Measurements from ENCODE around the gene RBM42.
"Not testable (repeated sequence)": the region's sequence is repeated elsewhere in the genome, so short reads cannot be mapped to it uniquely, and the experiment has no call there.

The RBM42 gene, protein sequence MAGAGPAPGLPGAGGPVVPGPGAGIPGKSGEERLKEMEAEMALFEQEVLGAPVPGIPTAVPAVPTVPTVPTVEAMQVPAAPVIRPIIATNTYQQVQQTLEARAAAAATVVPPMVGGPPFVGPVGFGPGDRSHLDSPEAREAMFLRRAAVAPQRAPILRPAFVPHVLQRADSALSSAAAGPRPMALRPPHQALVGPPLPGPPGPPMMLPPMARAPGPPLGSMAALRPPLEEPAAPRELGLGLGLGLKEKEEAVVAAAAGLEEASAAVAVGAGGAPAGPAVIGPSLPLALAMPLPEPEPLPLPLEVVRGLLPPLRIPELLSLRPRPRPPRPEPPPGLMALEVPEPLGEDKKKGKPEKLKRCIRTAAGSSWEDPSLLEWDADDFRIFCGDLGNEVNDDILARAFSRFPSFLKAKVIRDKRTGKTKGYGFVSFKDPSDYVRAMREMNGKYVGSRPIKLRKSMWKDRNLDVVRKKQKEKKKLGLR

DNA sequence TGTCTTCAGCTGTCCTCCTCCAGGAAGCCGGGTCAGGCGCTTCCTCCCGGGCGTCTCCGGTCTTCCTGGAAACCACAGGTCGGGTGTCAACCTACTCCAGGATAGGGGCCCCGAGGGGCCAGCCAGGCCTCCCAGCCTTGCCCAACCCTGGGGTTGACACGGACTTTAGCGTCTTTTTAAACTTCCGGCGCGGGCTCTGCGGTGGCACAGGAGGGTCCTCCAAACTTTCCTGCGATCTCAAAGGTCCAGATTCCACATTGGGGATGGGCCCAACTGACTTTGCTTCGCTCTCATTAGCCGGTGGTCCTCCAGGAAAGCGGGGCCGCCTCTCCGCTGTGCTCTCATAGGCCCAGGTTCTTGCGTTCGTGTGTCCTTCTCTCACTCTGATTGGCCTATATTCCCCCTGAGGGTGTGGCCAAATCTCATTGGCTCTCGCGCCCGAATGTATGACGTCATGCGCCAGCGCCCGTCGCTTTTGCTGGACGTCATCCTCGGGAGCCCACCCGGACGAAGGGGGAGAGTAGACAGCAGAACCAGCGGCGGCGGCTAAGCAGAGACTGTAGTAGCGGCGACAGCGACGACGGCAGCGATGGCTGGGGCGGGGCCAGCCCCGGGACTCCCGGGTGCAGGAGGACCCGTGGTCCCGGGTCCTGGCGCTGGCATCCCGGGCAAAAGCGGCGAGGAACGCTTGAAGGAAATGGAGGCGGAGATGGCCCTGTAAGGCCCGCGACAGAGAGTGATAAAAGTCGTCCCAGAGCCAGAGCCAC is at the start of gene RBM42:
Gene RBM42 (plus strand): TSS at position 472 of the 767 bp plus-strand sequence. CDS start 118 bp downstream, at position 590.
- peak; percentile 97 for DNase-seq

DNA sequence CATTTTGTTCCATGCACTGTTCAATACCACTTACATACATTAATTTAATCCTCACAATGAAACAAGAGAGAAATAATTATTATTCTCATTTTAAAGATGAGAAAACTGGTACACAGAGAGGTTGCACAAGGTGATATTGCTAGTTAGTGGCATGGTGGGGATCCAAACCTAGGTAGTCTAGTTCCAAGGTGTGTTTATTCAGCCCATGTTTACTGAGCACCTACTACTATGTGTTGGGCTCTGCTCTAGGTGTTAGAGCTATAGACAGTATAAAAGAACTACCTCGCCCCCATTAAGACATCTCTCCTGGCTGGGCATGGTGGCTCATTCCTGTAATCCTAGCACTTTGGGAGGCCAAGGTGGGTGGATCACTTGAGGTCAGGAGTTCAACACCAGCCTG is 46.1 kb upstream of the RBM42 start:
- no peak for DNase-seq

DNA sequence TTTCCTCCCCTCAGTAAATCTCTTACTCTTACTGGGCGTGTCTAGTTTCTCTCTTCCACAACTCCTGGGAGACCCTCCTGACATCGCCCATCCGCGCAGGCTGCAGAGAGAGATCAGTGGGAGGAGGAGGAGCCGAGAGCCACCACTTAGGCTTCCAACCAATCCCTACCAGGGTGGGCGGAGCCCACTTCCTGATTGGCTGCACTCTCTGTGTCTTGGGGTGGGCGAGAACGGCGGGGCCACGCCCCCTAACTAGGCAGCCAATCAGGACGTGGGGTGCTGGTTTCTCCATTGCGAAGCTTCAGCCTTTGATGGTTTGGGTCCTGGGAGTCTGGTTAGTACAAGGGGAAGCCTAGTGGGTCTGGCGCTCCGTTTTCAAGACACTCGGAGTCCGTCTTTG is 43.0 kb upstream of the RBM42 start, which contains the start of gene PMIS2:
Gene PMIS2 (plus strand): TSS at position 326 of the 400 bp plus-strand sequence. CDS start 87 bp downstream, outside the sequence.
- DNase-seq = no peak

DNA sequence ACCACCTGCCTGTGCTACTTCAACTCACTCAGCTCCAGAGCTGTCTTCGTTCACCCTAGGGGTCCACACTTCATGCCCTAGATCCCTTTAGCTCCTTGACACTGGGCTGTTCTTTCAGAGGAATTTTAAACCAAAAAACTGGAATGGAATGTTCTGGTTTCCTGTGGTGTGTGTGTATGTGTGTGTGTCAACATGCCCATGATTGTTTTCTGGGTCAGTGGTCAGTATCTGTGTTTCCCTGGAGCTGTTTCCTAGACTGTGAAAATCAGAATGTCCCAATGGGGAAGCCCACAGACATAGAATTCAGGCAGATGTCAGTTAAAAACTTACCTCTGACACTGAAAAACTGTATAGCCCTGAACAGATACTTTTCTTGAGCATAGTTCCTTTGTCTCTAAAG is 41.5 kb upstream of the RBM42 start:
- no peak for DNase-seq

DNA sequence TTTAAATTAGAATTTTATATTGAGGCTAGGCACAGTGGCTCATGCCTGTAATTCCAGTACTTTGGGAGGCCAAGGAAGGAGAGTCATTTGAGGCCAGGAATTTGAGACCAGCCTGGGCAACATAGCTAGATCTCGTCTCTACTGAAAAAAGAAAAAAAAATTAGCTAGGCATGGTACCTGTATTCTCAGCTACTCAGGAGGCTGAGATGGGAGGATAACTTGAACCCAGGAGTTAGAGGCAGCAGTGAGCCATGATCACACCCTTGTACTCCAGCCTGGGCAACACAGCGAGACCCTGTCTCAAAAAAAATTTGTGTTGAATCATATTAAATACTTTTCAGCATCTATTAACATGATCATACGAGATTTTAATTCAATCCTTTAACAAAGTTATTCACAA is 38.0 kb upstream of the RBM42 start:
- DNase-seq = no peak

DNA sequence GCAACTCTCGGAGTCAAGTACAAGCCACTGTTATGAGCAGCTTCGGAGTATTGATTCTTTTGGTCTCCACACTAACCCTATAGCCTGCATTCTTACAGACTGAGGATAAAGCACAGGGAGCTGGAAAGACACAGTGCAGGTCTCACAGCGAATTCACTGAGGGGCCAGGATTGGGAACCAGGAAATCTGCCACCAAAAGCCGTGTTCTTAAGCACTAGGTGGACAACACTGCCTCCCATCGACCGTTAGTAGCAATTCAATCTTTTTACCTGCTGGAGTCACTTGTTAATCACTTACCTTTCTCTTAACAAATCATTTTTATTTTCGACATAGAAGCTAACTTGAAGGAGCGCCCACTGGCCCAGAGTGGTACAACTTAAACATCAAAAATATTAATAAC is 36.6 kb upstream of the RBM42 start:
- no peak for DNase-seq

DNA sequence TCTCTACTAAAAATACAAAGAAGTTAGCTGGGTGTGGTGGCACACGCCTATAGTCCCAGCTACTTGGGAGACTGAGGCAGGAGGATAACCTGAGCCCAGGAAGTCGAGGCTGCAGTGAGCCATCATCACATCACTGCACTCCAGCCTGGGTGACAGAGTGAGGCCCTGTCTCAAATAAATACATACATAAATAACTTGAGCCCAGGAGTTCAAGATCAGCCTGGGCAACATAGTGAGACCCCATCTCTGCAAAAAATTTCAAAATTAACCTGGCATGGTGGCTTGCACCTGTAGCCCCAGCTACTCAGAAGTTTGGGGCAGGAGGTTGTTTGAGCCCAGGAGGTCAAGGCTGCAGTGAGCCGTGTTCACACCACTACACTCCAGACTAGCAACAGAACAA is 33.8 kb upstream of the RBM42 start:
- not testable (repeated sequence) for DNase-seq

DNA sequence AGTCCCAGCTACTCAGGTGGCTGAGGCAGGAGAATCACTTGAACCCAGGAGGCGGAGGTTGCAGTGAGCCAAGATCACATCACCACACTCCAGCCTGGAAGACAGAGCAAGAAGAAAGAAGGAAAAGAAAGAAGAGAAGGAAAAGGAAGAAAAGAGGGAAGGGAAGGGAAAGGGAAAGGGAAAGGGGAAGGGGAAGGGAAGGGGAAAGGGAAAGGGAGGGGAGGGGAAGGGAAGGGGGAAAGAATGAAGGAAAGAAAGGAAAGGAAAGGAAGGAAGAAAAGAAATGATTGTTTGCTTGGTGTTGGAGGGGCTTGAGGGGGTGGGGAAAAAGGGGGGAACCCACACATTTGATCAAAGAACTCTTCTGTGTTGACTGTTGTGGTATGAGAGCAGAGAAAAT is 32.9 kb upstream of the RBM42 start:
- DNase-seq = no peak

DNA sequence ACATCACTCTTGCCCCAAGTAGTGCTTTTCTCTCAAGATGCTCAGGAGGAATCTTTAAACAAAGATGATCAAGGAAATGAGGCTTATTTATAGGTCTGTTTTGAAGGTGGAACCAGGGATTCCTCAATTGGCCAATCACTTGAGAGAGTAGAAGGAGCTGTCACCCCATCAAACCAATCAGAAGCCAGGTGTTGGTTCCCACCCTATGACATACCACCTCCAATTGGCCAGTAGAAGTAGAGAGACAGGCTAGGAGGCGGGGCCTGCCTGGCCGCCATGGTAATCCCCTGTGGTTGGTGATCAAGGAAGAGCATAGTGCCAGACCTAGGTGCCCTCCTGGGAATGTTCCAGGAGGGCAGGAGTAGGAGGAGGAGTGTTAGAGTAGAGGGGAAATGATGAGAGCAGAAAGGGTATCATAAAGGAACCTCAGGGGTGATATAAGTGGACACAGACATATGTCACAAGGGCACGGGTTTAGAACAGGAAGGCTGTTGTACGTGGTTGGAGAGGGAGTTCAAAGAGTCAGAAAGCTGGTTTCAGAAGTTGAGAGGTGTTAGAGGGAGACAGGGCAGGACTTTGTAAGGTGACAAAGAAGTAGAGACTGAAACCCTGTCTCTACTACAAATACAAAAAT is 32.4 kb upstream of the RBM42 start:
- DNase-seq = no peak

DNA sequence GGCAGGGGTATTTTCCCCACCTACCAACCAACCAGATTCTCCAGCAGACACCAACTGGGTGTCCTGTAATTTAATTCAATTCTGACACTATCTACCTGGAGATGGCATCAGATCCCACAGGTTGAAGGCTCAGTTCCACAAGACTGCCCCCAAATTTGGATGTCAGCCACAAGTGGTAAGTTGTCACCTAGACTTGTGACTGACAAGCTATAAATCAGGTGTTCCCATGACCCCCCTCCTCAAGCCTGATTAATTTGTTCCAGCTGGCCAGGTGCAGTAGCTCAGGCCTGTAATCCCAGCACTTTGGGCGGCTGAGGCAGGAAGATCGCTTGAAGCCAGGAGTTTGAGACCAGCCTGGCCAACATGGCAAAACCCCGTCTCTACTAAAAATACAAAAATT is 26.9 kb upstream of the RBM42 start:
- DNase-seq = no peak

DNA sequence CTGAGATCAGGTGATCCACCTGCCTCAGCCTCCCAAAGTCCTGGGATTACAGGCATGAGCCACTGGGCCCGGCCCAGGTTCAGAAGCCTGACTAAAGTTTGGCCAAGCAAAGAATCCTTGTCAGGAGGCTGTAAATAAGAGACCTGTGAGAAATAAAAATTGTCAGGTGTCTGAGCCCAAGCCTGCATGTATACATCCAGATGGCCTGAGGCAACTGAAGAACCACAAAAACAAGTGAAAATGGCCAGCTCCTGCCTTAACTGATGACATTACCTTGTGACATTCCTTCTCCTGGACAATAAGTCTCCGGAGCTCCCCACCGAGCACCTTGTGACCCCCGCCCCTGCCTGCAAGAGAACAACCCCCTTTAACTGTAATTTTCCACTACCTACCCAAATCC is 24.4 kb upstream of the RBM42 start:
- DNase-seq = not testable (repeated sequence)

DNA sequence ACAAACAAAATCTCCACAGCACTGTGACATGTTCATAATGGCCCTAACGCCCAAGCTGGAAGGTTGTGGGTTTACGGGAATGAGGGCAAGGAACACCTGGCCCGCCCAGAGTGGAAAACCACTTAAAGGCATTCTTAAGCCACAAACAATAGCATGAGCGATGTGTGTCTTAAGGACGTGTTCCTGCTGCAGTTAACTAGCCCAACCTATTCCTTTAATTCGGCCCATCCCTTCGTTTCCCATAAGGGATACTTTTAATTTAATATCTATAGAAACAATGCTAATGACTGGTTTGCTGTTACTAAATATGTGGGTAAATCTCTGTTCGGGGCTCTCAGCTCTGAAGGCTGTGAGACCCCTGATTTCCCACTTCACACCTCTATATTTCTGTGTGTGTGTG is 21.7 kb upstream of the RBM42 start:
- not testable (repeated sequence) for DNase-seq

DNA sequence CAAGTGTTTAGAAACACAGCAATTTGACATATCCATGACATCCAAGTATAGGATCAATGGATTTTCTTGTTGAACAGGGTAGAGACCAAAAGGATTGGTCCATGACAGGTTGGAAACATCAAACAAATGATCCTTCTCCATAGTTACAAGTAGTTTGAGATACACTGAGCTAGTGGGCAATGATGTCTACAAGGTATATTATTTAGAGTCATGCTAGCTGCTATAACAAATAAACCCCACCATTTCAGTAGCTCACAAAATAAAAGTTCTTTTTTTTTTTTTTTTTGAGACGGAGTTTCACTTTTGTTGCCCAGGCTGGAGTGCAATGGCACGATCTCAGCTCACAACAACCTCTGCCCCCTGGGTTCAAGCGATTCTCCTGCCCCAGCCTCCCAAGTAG is 21.2 kb upstream of the RBM42 start:
- DNase-seq = no peak

DNA sequence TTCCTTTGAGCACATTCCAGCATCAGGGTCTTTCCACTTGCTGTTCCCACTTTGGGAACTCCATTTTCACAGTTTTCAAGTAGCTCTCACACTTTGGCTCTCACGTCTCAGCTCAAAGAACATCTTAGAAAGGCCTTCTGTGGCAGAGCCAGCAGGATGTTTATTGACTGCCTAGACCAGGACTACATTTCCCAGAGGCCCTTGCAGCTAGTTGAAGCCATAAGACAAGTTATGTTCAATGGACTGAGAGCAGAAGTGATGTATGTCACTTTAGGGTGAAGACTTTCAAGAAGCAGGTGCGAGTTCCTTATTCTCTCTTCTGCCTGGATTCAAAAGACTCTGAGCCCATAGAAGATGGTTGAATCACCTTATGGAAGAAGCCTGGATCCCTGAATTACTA is 20.6 kb upstream of the RBM42 start:
- DNase-seq = no peak

DNA sequence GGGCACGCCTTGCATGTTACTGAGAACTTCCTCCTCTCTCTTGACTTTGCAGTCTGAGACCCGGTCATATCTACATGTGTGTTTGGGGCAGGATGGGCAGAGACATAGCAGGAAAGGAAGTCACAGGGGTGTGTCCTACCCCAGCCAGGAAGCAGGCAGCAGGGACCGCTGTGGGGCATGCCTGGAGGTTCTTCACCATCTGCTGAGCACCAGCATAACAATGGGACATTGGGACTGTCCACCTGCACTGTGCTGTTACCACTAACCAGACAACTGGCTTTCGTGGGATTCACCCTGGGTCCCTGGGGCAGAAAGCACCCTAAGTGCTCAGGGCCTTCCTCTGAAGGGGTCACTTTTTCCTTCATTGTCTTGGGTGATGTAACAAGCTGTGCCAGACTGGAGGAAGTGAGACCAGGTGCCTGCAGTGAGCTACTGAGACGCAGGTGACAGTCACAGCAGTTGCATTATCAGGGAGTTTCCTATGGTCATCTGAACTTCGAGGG is 18.9 kb upstream of the RBM42 start:
- peak; percentile 20 for DNase-seq

DNA sequence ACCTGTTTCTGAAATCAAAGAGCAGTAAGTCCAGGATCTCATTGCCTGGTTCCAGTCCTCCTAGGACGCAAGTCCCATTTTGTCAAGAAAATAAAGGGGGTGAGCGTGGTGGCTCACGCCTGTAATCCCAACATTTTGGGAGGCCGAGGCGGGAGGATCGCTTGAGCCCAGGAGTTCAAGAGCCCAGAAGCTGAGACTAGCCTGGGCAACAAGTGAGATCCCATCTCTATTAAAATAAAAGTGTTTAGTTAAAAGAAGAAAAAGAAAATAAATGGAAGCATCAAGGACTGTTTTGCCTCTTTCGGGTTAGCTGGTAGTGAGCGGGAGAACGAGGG is 16.6 kb upstream of the RBM42 start:
- no peak for DNase-seq

DNA sequence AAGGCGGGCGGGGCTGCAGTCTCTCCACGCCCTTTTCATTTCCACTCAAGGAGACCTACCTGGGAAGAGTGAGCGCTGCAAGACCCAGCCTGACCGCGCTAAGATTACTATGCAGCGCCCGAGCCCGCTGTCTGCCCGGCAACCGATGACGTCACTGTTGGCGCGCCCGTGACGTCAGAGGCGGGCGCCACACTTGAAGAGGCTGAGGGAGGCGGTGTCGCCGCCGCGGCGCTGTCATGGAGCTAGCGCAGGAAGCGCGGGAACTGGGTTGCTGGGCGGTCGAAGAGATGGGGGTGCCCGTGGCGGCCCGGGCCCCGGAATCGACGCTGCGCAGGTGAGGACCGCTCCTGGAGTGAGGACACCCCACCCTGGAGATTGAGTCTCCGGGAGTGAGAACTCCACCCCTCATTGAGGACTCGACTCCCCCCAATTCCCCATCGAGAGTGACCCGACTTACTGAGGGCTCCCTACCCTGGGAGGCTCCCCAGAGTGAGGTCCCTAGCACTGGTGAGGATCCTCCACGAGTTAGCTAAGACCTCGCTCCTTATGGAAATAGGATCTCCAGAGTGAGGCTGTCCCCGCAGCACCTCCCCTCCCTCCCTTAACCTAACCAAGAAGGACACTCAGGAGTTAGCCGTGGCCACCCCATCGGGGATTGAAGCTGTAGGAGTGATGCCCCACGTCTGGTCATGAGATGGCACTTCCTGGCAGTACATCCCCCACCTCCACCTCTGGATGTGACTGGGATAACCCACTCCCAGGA is 16.1 kb upstream of the RBM42 start, which contains the start of gene HAUS5:
Gene HAUS5 (plus strand): TSS at position 177 of the 763 bp plus-strand sequence. CDS start 60 bp downstream, at position 237.
- DNase-seq = peak; percentile 79

DNA sequence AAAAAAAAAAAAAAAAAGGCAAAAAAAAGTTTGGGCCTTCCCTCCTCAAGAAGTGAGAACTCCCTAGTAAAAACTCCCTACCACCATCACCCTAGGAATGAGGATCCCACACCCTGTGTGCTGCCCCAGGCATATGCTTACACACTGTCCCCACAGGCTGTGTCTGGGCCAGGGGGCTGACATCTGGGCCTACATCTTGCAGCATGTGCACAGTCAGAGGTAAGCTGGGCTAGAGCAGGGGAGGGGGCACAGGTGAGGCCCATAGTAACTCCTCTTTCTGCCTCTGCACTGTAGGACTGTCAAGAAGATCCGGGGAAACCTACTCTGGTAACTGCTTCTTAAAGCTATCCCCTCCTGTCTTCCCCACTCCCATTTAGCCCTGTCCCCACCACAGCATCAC is 15.3 kb upstream of the RBM42 start:
- DNase-seq = no peak

DNA sequence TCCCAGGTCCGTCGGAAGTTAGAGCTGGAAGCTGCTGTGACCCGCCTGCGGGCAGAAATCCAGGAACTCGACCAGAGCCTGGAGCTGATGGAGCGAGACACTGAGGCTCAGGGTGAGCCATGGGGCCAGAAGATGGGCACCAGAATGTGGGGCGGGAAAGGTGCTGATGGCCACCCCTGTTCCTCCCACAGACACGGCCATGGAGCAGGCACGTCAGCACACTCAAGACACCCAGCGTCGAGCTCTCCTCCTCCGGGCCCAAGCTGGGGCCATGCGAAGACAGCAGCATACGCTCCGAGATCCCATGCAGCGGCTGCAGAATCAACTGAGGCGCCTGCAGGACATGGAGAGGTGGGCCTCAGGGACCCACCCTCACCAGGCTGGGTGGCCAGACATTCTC is 13.8 kb upstream of the RBM42 start:
- no peak for DNase-seq

DNA sequence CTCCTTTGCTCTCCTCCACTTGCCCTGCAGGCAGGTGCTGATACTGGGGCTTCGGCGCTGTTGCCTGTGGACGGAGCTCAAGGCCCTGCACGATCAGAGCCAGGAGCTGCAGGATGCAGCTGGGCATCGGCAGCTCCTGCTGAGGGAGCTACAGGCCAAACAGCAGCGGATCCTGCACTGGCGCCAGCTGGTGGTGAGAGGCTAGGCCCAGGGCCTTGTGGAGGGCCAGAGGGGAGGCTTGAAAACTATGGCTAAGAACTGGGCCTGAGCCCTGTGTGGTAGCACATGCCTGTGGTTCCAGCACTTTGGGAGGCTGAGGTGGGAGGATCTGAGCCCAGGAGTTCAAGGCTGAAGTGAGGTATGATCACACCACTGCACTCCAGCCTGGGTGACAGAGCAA is 10.0 kb upstream of the RBM42 start:
- no peak for DNase-seq

DNA sequence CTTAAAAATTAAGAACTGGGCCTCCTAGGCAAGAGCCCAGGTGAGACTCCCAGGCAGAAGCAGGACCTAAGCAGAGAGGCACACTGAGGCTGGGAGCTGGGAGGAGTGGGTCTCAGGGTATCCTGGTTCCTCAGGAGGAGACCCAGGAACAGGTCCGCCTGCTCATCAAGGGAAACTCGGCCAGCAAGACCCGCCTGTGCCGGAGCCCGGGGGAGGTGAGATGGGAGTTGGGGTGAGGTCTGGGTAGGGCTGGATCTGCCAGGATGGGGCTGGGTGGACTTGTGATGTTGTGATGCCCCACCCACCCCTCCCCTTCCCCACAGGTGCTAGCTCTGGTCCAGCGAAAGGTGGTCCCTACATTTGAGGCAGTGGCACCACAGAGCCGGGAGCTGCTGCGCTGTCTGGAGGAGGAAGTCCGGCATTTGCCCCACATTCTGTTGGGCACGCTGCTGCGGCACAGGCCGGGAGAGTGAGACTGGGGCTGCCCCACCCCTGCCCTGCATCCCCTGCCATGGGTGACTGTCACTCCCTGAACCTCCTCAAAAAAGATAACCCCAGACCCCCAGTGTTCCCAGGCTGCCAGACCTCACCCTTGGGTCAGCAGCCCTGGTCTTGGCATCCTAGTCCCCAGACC is 9.4 kb upstream of the RBM42 start:
- no peak for DNase-seq

DNA sequence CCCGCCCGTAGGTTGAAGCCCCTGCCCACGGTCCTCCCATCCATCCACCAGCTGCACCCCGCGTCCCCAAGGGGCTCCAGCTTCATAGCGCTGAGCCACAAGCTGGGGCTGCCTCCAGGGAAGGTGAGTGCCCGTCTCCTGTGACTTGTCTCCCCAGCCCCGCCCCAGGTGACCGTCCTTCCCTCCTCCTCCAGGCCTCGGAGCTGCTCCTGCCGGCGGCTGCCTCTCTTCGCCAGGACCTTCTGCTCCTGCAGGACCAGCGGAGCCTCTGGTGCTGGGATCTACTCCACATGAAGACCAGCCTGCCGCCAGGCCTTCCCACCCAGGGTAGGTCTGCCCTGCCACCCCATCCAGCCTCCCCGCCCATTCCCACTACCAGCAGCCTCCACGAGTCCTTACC is 8.8 kb upstream of the RBM42 start:
- no peak for DNase-seq
